Smooth muscle cell (in vitro differentiated cells): ENCODE measurements around the gene TRPM3. TPM values are rescaled to one million over a fixed set of nuclear protein-coding genes. Genes with fewer than 3 reads are reported as not detected.

Source experiments
- DNase-seq: peaks from one replicate; lab custom pipeline; 2025; ENCODE audit not compliant: unreplicated experiment; lab: John Stamatoyannopoulos, UW
- H2AFZ ChIP-seq: fragments of 200-600 bp; sonication (generic); 2 replicates; pipeline ENCODE4 v1.6.0; 2016; ENCODE audit warnings: antibody characterized with exemption, low read depth, mild to moderate bottlenecking
- H3F3A ChIP-seq: fragments of 200-600 bp; sonication (generic); 2 replicates; pipeline ENCODE4 v1.6.0; 2017; ENCODE audit warnings: antibody characterized with exemption, low read depth
- H3K27ac ChIP-seq: fragments of 200-600 bp; sonication (generic); 2 replicates; pipeline ENCODE4 v1.5.1; 2016; ENCODE audit warnings: low read depth, mild to moderate bottlenecking
- H3K27me3 ChIP-seq: fragments of 200-600 bp; sonication (generic); 2 replicates; pipeline ENCODE4 v1.6.1; 2016; ENCODE audit warnings: low read depth, mild to moderate bottlenecking
- H3K36me3 ChIP-seq: fragments of 200-600 bp; sonication (generic); 2 replicates; pipeline ENCODE4 v1.5.1; 2016; ENCODE audit warnings: low read depth
- H3K4me1 ChIP-seq: fragments of 200-600 bp; sonication (generic); 2 replicates; pipeline ENCODE4 v1.5.1; 2016; ENCODE audit warnings: low read depth
- H3K4me2 ChIP-seq: fragments of 200-600 bp; sonication (generic); 2 replicates; pipeline ENCODE4 v1.6.0; 2016; ENCODE audit warnings: mild to moderate bottlenecking
- H3K4me3 ChIP-seq: fragments of 200-600 bp; sonication (generic); 2 replicates; pipeline ENCODE4 v1.5.1; 2016; ENCODE audit warnings: mild to moderate bottlenecking
- H3K79me2 ChIP-seq: fragments of 200-600 bp; sonication (generic); 2 replicates; pipeline ENCODE4 v1.6.0; 2016; ENCODE audit warnings: low read depth, mild to moderate bottlenecking
- H3K9ac ChIP-seq: fragments of 200-600 bp; sonication (generic); 2 replicates; pipeline ENCODE4 v1.6.0; 2016; ENCODE audit warnings: low read depth
- H3K9me3 ChIP-seq: fragments of 200-600 bp; sonication (generic); replicated peaks from 2 replicates; pipeline ENCODE4 v1.5.1; 2016; ENCODE audit warnings: low read depth
- H4K20me1 ChIP-seq: fragments of 200-600 bp; sonication (generic); 2 replicates; pipeline ENCODE4 v1.6.0; 2016; ENCODE audit warnings: low read depth
- WGBS: methylation state at CpG from one replicate; pipeline ENCODE4 v1.1.7; 2016; ENCODE audit warnings: low lambda C conversion rate; 5-methylcytosine and 5-hydroxymethylcytosine counted together
- polyA plus RNA-seq: library from polyadenylated mRNA; unstranded; fragments of >200 nt; fragmentation: Nextera tagmentation; extraction: Ambion mirVana; gene quantifications from 2 replicates; pipeline ENCODE4 v1.2.1, GENCODE V29; 2016
- total RNA-seq: library from RNA; depleted of rRNA; stranded (reverse); fragments of >200 nt; gene quantifications from 2 replicates; pipeline ENCODE4 v1.2.3, GENCODE V29; 2014
- TF ChIP-seq, protein P1 (sequence below): fragments of 200-600 bp; sonication (generic); IDR thresholded peaks from 2 replicates; pipeline ENCODE4 v1.5.1; 2017; ENCODE audit warnings: borderline replicate concordance, mild to moderate bottlenecking, antibody characterized with exemption; ENCODE audit not compliant: insufficient read depth, poor library complexity, severe bottlenecking

The TRPM3 gene
- total and polyA plus RNA-seq, 2 experiments from 2014 or later: not detected

DNA sequence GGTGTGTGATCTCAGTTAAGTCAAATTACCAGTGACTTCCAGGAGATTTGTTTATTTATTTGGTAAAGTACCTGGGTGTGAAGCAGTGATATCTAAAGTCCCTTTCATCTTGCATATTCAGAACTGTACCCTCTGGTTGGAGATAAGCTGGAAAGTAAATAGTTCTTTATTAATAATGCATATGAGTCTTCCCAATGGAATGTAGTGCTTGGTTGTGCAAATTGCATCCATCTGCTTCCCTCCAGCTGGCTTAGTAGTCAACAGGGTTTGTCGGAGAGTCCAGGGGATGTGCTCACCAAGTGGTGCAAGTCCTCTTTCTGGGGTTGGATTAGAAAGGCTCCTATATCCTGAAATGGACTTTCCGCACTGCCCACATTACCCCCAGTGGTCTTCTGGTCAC lies 42.0 kb downstream of the TRPM3 start:
- Histone ChIP-seq H3F3A (no peaks in the 10 kb centered on the region), H3K36me3 (no peaks in the 10 kb centered on the region), H3K27ac (no peak overlapping the region), H3K9ac (no peak overlapping the region), H3K4me2 (no peak overlapping the region), H3K79me2 (no peaks in the 10 kb centered on the region), H2AFZ (no peak overlapping the region), H3K4me3 (no peak overlapping the region), H3K27me3 (no peaks in the 10 kb centered on the region), H4K20me1 (no peaks in the 10 kb centered on the region), H3K9me3 (no peaks in the 10 kb centered on the region), H3K4me1 (no peaks in the 10 kb centered on the region)
- 80% methylated on average over 2 of the region's 2 CpGs for WGBS
- TF ChIP-seq, protein P1, sequence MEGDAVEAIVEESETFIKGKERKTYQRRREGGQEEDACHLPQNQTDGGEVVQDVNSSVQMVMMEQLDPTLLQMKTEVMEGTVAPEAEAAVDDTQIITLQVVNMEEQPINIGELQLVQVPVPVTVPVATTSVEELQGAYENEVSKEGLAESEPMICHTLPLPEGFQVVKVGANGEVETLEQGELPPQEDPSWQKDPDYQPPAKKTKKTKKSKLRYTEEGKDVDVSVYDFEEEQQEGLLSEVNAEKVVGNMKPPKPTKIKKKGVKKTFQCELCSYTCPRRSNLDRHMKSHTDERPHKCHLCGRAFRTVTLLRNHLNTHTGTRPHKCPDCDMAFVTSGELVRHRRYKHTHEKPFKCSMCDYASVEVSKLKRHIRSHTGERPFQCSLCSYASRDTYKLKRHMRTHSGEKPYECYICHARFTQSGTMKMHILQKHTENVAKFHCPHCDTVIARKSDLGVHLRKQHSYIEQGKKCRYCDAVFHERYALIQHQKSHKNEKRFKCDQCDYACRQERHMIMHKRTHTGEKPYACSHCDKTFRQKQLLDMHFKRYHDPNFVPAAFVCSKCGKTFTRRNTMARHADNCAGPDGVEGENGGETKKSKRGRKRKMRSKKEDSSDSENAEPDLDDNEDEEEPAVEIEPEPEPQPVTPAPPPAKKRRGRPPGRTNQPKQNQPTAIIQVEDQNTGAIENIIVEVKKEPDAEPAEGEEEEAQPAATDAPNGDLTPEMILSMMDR: no peak
- no peak for DNase-seq

DNA sequence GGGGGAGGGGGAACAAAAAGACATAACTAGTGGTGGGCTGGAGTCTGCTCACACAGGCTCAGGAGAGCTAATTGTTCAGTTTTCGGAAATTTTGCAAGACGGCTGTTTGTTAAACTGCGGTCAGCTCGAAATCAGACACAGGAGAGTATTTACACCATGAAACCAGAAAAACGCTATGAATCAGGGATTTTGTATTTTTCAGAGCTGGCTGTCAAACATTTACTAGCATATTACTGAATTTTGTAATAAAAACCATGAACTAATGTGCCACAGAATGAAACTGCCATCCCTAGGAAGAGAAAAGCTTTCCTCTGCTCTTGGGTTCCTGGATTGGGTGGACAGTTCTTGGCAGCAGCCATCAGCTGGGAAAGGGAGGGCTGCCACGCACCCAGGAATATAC lies 45.3 kb downstream of the TRPM3 start:
- no peaks in the 10 kb centered on the region for H3K27me3 ChIP-seq
- TF ChIP-seq, protein P1: no peak
- no peaks in the 10 kb centered on the region for H3K4me1 ChIP-seq
- no peak overlapping the region for H3K4me2 ChIP-seq
- no peak overlapping the region for H3K4me3 ChIP-seq
- H3K79me2 ChIP-seq: no peaks in the 10 kb centered on the region
- no peak overlapping the region for H2AFZ ChIP-seq
- no peaks in the 10 kb centered on the region for H4K20me1 ChIP-seq
- H3K36me3 ChIP-seq: no peaks in the 10 kb centered on the region
- 91% methylated on average over 6 of the region's 6 CpGs for WGBS
- no peaks in the 10 kb centered on the region for H3F3A ChIP-seq
- no peaks in the 10 kb centered on the region for H3K9me3 ChIP-seq
- no peak for DNase-seq
- no peak overlapping the region for H3K27ac ChIP-seq
- H3K9ac ChIP-seq: no peak overlapping the region

DNA sequence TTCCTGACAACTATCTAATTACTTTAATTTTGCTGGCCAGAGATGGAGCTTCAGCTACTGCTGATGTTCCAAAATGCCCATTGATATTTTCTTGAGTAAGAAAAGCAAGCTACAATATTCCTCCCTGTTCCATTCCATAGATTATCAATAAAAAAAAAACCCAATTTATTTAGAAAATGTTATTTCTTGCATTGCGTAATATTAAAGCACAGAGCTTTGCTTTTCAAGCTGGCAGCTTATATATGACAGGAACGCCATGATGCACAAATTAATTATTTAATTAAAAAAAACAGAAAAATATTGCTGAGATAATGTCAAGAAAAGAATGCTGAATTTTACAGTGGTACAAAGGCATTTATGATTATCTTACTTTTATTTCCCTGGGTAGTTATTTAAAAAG lies 47.9 kb downstream of the TRPM3 start:
- DNase-seq: no peak
- H3K4me2 ChIP-seq: no peak overlapping the region
- H2AFZ ChIP-seq: no peak overlapping the region
- no peaks in the 10 kb centered on the region for H3K27me3 ChIP-seq
- 100% methylated on average over 2 of the region's 2 CpGs for WGBS
- H4K20me1 ChIP-seq: no peaks in the 10 kb centered on the region
- H3K4me3 ChIP-seq: no peak overlapping the region
- no peaks in the 10 kb centered on the region for H3F3A ChIP-seq
- no peak overlapping the region for H3K9ac ChIP-seq
- no peaks in the 10 kb centered on the region for H3K36me3 ChIP-seq
- TF ChIP-seq, protein P1: no peak
- no peaks in the 10 kb centered on the region for H3K4me1 ChIP-seq
- no peaks in the 10 kb centered on the region for H3K9me3 ChIP-seq
- no peaks in the 10 kb centered on the region for H3K79me2 ChIP-seq
- no peak overlapping the region for H3K27ac ChIP-seq

DNA sequence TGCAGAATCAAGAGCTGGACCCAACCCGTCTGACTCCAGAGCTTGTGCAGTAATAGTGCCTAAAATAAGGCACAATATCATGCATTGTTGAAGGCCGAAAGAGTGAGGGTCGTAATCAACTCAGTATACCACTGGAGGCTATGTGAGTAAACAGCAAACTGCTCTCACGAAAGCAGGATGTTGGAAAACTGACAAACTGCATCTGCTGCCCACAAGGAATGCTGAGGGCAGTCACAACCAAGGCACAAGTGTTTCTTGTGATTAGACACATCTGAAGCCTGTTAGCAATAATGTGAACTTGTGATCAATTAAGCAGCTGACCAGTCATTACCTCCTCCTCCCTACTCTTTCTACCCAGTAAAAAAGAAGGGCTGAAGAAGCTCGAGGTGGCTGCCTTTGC lies 48.8 kb downstream of the TRPM3 start:
- Histone ChIP-seq H4K20me1 (no peaks in the 10 kb centered on the region), H3K9ac (no peak overlapping the region), H2AFZ (no peak overlapping the region), H3K27ac (no peak overlapping the region), H3K9me3 (no peaks in the 10 kb centered on the region), H3K4me1 (no peaks in the 10 kb centered on the region), H3K36me3 (no peaks in the 10 kb centered on the region), H3K4me3 (no peak overlapping the region), H3K79me2 (no peaks in the 10 kb centered on the region), H3K4me2 (no peak overlapping the region), H3F3A (no peaks in the 10 kb centered on the region), H3K27me3 (no peaks in the 10 kb centered on the region)
- TF ChIP-seq, protein P1: no peak
- DNase-seq: no peak
- 88% methylated on average over 5 of the region's 5 CpGs for WGBS
